ENCODE measurements around the gene KREMEN2. TPM values are rescaled to one million over a fixed set of nuclear protein-coding genes. Genes with fewer than 3 reads are reported as not detected.

The KREMEN2 gene
- polyA plus RNA-seq, 2 of the 4 experiments (the other 2 are of a cell fraction): 0.35 to 1.5 TPM

DNA sequence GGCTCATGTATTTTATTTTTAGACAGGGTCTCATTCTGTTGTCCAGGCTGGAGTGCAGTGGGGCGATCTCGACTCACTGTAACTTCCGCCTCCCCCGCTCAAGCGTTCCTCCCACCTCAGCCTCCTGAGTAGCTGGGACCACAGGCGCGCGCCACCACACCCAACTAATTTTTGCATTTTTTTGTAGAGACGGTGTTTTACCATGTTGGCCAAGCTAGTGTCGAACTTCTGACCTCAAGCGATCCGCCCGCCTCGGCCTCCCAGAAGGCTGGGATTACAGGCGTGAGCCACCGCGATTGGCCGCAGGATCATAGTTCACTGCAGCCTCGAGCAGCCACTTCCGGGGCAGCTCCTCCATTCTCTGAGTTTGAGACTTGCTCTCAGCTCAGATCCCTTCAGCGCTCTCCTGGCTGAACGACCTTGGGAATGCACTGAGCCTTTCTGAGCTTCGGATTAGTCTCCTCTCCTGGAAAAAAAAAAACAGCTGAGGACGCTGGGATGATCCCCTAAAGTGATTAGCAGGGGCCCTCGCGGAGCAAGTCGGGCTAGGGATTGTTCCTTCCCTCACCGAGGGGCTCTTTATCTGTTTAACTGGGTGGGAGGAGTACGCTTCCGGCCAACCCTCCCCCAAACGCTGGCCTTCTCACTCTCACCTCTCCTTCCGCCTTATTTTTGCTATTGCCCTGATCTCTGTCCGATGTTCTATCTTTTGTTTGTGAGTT is 17.3 kb downstream of the KREMEN2 start:
- POLR2A ChIA-PET: interaction anchor here (0.6 to 2.2 kb wide), 4 partner anchors 9 to 43 kb away, joined by 3 to 13 read pairs (median 6); partner anchors contain the start of genes PAQR4 and TNFRSF12A
- WGBS (ENCODE audit: missing lambda C conversion rate): 96% methylated on average over 33 of the region's 33 CpGs
- ATAC-seq (no peak), DNase-seq (ENCODE audit: low read depth in 1 of 2, low spot score in 1 of 2) (no peak), FAIRE-seq (no peak)
- peak overlapping the region; percentile 85 for H3K4me2 ChIP-seq
- peaks cover 18% of the 10 kb centered on the region; the same call in 2 of the 3 replicates for H3K4me1 ChIP-seq
- TF ChIP-seq TFCP2L1 (CRISPR knock-in tag; IDR thresholded peaks at IDR 0.05) (no peak), RARB (CRISPR knock-in tag; IDR thresholded peaks at IDR 0.05) (no peak), PHF8 (IDR thresholded peaks at IDR 0.05; ENCODE audit: borderline replicate concordance, low read depth) (no peak), ZC3H11A (IDR thresholded peaks at IDR 0.05) (no peak), ZSCAN20 (CRISPR knock-in tag; IDR thresholded peaks at IDR 0.05) (no peak), HOXA7 (CRISPR knock-in tag; IDR thresholded peaks at IDR 0.05) (no peak), BHLHE40 (IDR thresholded peaks at IDR 0.05; ENCODE audit: low read depth, low read length) (no peak), EP300 (IDR thresholded peaks at IDR 0.05) (no peak), MYC (IDR thresholded peaks at IDR 0.05; ENCODE audit: borderline replicate concordance, low read length) (no peak), FOSB (CRISPR knock-in tag; IDR thresholded peaks at IDR 0.05) (no peak)
- TF ChIP-seq, protein P1, sequence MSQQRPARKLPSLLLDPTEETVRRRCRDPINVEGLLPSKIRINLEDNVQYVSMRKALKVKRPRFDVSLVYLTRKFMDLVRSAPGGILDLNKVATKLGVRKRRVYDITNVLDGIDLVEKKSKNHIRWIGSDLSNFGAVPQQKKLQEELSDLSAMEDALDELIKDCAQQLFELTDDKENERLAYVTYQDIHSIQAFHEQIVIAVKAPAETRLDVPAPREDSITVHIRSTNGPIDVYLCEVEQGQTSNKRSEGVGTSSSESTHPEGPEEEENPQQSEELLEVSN (IDR thresholded peaks at IDR 0.05; ENCODE audit: borderline replicate concordance, low read depth): no peak
- H3K9me3 ChIP-seq: no peaks in the 10 kb centered on the region
- H3K27ac ChIP-seq: peak overlapping the region; percentile 91 to 95
- H3K4me3 ChIP-seq: peak overlapping the region; percentile 71
- CTCF ChIA-PET: interaction anchor here (0.9 to 3.9 kb wide), 7 partner anchors 9 to 148 kb away, joined by 3 to 27 read pairs (median 4); partner anchors contain the start of gene PAQR4

DNA sequence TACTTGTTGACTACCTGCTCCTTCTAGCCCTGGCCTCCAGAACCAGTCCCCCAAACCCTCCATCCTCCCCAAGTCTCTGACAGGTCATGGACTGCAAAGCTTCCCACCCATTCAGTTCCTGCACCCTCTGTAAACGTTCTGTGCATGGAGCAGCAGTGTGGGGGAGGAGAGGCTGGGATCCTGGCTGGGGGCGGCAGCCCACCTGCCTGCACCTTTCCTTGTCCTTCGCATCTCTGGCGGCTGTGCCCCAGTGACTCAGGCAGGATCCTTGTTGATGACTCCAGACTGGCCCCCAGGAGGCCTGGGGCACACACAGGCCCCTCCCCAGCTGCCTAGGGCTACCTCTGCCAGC is 17.8 kb downstream of the KREMEN2 start:
- TF ChIP-seq, protein P1 (IDR thresholded peaks at IDR 0.05; ENCODE audit: borderline replicate concordance, low read depth): no peak
- no peak for TF ChIP-seq KDM1A (IDR thresholded peaks at IDR 0.05; ENCODE audit: low read depth)
- no peak for TF ChIP-seq RCOR1 (IDR thresholded peaks at IDR 0.05; ENCODE audit: low read depth, low read length)
- ChIA-PET POLR2A (no interaction called here), CTCF (interaction anchor here (0.9 to 3.9 kb wide), 9 partner anchors 10 to 74 kb away, joined by 3 to 27 read pairs (median 4); partner anchors contain the start of gene PAQR4)
- 67% methylated on average over 4 of the region's 4 CpGs for WGBS (ENCODE audit: missing lambda C conversion rate)
- H3K9me3 ChIP-seq: no peaks in the 10 kb centered on the region
- ATAC-seq (no peak), FAIRE-seq (no peak), DNase-seq (ENCODE audit: low read depth in 1 of 2, low spot score in 1 of 2) (no peak)
- H3K4me1 ChIP-seq: peaks cover 18% of the 10 kb centered on the region; the same call in 2 of the 3 replicates
- H3K4me2 ChIP-seq: no peak overlapping the region
- no peak overlapping the region for H3K4me3 ChIP-seq
- H3K27ac ChIP-seq: no peak overlapping the region

DNA sequence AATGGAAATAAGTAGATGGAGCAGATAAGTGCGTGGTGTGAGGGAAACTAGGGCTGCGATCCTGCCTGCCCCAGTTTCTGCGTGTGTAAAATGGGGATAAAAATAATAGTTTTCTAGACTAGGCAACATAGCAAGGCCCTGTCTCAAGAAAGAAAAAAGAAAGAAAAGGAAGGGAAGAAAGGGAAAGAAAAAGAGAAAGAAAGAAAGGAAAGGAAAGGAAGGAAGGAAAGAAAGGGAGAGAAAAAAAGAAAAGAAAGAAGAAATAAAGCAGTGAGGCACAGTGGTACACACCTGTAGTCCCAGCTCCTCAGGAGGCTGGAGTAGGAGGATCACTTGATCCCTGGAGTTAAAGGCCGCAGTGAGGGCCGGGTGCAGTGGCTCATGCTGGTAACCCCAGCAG is 18.3 kb downstream of the KREMEN2 start:
- POLR2A ChIA-PET: no interaction called here

More for the DNA sequence above, 18.3 kb downstream of the KREMEN2 start:
- Histone ChIP-seq H3K4me2 (no peak overlapping the region), H3K4me3 (no peak overlapping the region), H3K4me1 (peaks cover 18% of the 10 kb centered on the region; the same call in 2 of the 3 replicates), H3K27ac (no peak overlapping the region), H3K9me3 (no peaks in the 10 kb centered on the region)
- CTCF ChIA-PET: interaction anchor here (0.7 to 3.9 kb wide), 11 partner anchors 8 to 92 kb away, joined by 3 to 27 read pairs (median 5); partner anchors contain the start of gene PAQR4
- no peak for DNase-seq (ENCODE audit: low read depth in 1 of 2, low spot score in 1 of 2)
- no peak for FAIRE-seq
- TF ChIP-seq, protein P2, sequence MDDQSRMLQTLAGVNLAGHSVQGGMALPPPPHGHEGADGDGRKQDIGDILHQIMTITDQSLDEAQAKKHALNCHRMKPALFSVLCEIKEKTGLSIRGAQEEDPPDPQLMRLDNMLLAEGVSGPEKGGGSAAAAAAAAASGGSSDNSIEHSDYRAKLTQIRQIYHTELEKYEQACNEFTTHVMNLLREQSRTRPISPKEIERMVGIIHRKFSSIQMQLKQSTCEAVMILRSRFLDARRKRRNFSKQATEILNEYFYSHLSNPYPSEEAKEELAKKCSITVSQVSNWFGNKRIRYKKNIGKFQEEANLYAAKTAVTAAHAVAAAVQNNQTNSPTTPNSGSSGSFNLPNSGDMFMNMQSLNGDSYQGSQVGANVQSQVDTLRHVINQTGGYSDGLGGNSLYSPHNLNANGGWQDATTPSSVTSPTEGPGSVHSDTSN (IDR thresholded peaks at IDR 0.05): no peak
- TF ChIP-seq, protein P3, sequence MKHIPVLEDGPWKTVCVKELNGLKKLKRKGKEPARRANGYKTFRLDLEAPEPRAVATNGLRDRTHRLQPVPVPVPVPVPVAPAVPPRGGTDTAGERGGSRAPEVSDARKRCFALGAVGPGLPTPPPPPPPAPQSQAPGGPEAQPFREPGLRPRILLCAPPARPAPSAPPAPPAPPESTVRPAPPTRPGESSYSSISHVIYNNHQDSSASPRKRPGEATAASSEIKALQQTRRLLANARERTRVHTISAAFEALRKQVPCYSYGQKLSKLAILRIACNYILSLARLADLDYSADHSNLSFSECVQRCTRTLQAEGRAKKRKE (CRISPR knock-in tag; IDR thresholded peaks at IDR 0.05; ENCODE audit: low read depth): no peak
- TF ChIP-seq CHD2 (IDR thresholded peaks at IDR 0.05; ENCODE audit: low read length, partially characterized antibody): no peak
- TF ChIP-seq, protein P4, sequence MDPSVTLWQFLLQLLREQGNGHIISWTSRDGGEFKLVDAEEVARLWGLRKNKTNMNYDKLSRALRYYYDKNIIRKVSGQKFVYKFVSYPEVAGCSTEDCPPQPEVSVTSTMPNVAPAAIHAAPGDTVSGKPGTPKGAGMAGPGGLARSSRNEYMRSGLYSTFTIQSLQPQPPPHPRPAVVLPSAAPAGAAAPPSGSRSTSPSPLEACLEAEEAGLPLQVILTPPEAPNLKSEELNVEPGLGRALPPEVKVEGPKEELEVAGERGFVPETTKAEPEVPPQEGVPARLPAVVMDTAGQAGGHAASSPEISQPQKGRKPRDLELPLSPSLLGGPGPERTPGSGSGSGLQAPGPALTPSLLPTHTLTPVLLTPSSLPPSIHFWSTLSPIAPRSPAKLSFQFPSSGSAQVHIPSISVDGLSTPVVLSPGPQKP (IDR thresholded peaks at IDR 0.05; ENCODE audit: low read depth, low read length): no peak
- no peak for TF ChIP-seq POLR2A (IDR thresholded peaks at IDR 0.05; ENCODE audit: low read length)
- TF ChIP-seq PHF8 (IDR thresholded peaks at IDR 0.05; ENCODE audit: borderline replicate concordance, low read depth): no peak
- no peak for TF ChIP-seq FOXS1 (CRISPR knock-in tag; IDR thresholded peaks at IDR 0.05)
- TF ChIP-seq, protein P1 (IDR thresholded peaks at IDR 0.05; ENCODE audit: borderline replicate concordance, low read depth): no peak
- no peak for TF ChIP-seq RNF2 (IDR thresholded peaks at IDR 0.05; ENCODE audit: borderline replicate concordance, low read depth)
- TF ChIP-seq TP53 (CRISPR knock-in tag; IDR thresholded peaks at IDR 0.05): no peak
- TF ChIP-seq BHLHE40 (IDR thresholded peaks at IDR 0.05; ENCODE audit: low read depth, low read length): no peak
- TF ChIP-seq JUNB (IDR thresholded peaks at IDR 0.05): no peak
- WGBS (ENCODE audit: missing lambda C conversion rate): 85% methylated on average over 5 of the region's 5 CpGs
- ATAC-seq: no peak
